Right atrium auricular region (tissue), 2 donors: ENCODE data around the gene TMEM190. TPM values are rescaled to one million over a fixed set of nuclear protein-coding genes. Genes with fewer than 3 reads are reported as not detected.
A peak's percentile ranks its signal among the peaks of the same experiment; 100 is the strongest.
"Not testable (repeated sequence)": the region's sequence is repeated elsewhere in the genome, so short reads cannot be mapped to it uniquely, and the experiment has no call there.

Experiments used
- DNase-seq: peaks from one replicate; pipeline ENCODE4 v3.0.0-alpha.2; 2019; ENCODE audit warnings: low spot score
- H3K27ac ChIP-seq, 2 donors: fragments of 200-600 bp; sonication (generic); 1 replicate in 1 of 2; 2 replicates in 1 of 2; pipeline ENCODE4 v1.5.1; 2016 to 2019
- H3K27me3 ChIP-seq, 2 donors: fragments of 200-600 bp; sonication (generic); one replicate each; pipeline versions ENCODE4 v1.5.1 to v1.6.0; 2017 to 2019
- H3K36me3 ChIP-seq: fragments of 200-600 bp; sonication (generic); one replicate; pipeline ENCODE4 v1.5.1; 2016
- H3K4me1 ChIP-seq, 2 donors: fragments of 200-600 bp; sonication (generic); one replicate each; pipeline versions ENCODE4 v1.5.1 to v1.6.0; 2017 to 2019
- H3K4me3 ChIP-seq, 2 donors: fragments of 200-600 bp; sonication (generic); 1 replicate in 1 of 2; 2 replicates in 1 of 2; pipeline ENCODE4 v1.5.1; 2017 to 2019; ENCODE audit warnings: mild to moderate bottlenecking in 1 of 2, moderate library complexity in 1 of 2
- H3K9me3 ChIP-seq, 2 donors: fragments of 200-600 bp; sonication (generic); one replicate each; pipeline ENCODE4 v1.5.1; 2019
- total RNA-seq, 2 donors: library from RNA; depleted of rRNA; stranded (reverse); fragments of >200 nt; gene quantifications; one replicate each; pipeline ENCODE4 v1.1.0, GENCODE V29; 2016
- TF ChIP-seq, protein P1 (sequence below), 2 donors: fragments of 200-600 bp; sonication (generic); IDR thresholded peaks; one replicate each; pipeline ENCODE4 v1.5.1; 2019; ENCODE audit warnings: antibody characterized with exemption in 2 of 2

The TMEM190 gene
- total RNA-seq, 2 donors from 2014 or later, result not detected

DNA sequence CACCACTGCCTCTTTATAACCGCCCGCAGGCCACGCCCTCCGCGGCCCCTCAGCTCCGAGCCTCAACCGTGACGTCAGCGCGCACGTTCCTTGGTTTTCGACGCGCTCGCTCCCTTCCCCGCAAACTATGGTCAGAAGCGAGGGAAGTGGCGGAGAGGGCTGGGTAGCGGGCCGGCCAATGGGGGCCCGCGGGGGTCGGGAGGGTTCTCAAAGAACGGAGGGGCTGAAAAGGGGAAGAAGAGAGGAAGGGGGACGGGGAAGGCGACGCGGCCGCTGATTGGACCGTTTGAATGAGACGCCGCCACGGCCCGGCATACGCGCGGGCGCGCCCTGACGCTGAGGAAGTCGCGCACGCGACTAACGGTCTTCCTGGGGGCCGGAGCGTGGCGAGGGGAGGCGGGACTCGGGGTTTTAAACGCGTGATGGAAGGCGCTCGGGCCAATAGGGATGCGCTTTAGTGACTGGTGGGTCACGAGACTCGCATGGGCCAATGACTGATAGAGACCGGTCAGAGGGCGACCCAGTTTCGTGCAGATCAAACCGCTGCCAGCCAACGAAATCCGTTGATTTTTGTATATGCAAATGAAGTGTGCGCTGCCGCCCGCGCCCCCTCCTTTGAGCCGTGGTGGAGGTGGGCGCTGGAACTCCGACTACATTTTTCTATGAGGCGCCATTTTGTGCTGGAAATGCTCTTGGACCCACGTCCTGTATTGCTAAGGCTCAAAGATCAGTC lies 31.3 kb downstream of the TMEM190 start:
- DNase-seq, result peak; percentile 100
- Histone ChIP-seq H3K27ac (peak overlapping the region; percentile 97), H3K4me3 (peak overlapping the region; percentile 63 to 84), H3K9me3 (no peaks in the 10 kb centered on the region), H3K36me3 (peaks cover 23% of the 10 kb centered on the region), H3K4me1 (peaks cover 0 to 20% of the 10 kb centered on the region in 2 donors), H3K27me3 (no peaks in the 10 kb centered on the region)
- TF ChIP-seq, protein P1, sequence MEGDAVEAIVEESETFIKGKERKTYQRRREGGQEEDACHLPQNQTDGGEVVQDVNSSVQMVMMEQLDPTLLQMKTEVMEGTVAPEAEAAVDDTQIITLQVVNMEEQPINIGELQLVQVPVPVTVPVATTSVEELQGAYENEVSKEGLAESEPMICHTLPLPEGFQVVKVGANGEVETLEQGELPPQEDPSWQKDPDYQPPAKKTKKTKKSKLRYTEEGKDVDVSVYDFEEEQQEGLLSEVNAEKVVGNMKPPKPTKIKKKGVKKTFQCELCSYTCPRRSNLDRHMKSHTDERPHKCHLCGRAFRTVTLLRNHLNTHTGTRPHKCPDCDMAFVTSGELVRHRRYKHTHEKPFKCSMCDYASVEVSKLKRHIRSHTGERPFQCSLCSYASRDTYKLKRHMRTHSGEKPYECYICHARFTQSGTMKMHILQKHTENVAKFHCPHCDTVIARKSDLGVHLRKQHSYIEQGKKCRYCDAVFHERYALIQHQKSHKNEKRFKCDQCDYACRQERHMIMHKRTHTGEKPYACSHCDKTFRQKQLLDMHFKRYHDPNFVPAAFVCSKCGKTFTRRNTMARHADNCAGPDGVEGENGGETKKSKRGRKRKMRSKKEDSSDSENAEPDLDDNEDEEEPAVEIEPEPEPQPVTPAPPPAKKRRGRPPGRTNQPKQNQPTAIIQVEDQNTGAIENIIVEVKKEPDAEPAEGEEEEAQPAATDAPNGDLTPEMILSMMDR (IDR thresholded peaks at IDR 0.05), result no peak

DNA sequence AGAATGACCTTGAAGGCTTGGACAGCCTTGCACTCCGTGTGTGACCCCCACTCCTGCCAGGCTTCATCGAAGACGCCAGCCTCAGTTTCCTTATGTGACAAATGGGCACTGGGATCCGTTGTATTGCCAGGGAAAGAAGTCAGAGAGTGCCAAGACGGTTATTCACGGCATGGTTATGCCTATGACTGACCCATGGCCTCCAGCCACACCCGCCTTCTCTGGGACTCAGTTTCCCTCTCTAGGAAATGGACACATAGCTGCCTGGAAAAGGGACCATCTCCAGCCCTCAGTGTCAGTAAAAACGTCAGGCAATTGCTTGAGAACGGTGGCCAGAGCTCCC lies 31.9 kb downstream of the TMEM190 start:
- Histone ChIP-seq H3K4me3 (peak overlapping the region; percentile 22 to 84), H3K27ac (peak overlapping the region; percentile 97), H3K4me1 (peaks cover 0 to 20% of the 10 kb centered on the region in 2 donors), H3K9me3 (no peaks in the 10 kb centered on the region), H3K36me3 (peaks cover 17% of the 10 kb centered on the region), H3K27me3 (no peaks in the 10 kb centered on the region)
- TF ChIP-seq, protein P1 (IDR thresholded peaks at IDR 0.05), result no peak
- DNase-seq, result no peak

DNA sequence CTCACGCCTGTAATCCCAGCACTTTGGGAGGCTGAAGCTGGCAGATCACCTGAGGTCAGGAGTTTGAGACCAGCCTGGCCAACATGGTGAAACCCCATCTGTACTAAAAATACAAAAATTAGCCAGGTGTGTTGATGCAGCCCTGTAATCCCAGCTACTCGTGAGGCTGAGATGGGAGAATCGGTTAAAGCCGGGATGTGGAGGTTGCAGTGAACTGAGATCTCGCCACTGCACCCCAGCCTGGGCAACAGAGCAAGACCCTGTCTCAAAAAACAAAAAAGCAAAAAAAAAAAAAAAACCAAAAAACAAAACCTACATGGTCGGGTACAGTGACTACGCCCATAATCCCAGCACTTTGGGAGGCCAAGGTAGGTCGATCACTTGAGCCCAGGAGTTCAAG lies 32.6 kb downstream of the TMEM190 start:
- H3K36me3 ChIP-seq, result peaks cover 11% of the 10 kb centered on the region
- peaks cover 0 to 20% of the 10 kb centered on the region in 2 donors for H3K4me1 ChIP-seq
- H3K27ac ChIP-seq, H3K4me3 ChIP-seq, H3K9me3 ChIP-seq, H3K27me3 ChIP-seq, DNase-seq: not testable (repeated sequence)

DNA sequence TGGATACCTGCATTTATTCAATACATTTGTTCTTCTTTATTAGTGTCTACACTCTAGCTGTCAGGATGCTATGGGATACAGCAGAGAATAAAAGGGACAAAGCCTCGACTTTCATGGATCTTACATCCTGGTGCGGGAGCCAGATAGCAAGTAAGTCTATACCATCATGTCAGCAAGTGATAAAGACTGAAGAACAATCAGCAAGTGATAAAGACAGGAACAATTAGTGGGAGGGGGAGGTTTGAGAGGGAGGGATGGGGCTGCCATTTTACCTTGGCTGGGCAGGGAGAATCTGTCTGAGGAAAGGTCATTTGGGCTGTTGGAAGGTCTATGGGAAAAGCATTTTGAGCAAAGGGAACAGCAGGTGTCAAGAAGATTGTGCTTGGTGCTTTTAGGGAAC lies 33.5 kb downstream of the TMEM190 start:
- TF ChIP-seq, protein P1 (IDR thresholded peaks at IDR 0.05), result no peak
- Histone ChIP-seq H3K4me1 (peaks cover 0 to 20% of the 10 kb centered on the region in 2 donors), H3K4me3 (no peak overlapping the region), H3K27ac (no peak overlapping the region), H3K27me3 (no peaks in the 10 kb centered on the region), H3K36me3 (peaks cover 9% of the 10 kb centered on the region), H3K9me3 (no peaks in the 10 kb centered on the region)
- DNase-seq, result no peak

DNA sequence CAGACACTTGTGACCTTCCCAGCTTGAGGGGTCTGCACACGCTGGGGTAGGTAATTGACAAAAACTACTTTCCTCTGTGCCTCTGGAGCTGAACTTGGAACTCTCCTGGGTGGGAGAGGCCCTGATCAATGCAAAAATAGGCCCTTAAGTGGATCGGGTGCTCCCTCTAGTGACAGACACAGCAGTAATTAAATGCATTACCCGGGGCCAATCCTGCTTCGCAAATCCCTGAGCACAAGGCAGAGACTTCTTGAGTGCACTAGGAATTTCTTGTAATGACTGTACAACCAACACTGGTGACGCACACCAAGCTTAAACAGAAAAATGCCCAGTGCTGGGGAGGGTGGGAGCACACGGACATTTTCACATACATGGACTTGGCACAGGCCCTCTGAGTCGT lies 41.6 kb downstream of the TMEM190 start:
- Histone ChIP-seq H3K27me3 (no peaks in the 10 kb centered on the region), H3K36me3 (no peaks in the 10 kb centered on the region), H3K27ac (no peak overlapping the region), H3K4me3 (no peak overlapping the region), H3K4me1 (no peaks in the 10 kb centered on the region), H3K9me3 (no peaks in the 10 kb centered on the region)
- DNase-seq, result no peak
- TF ChIP-seq, protein P1 (IDR thresholded peaks at IDR 0.05), result peak; percentile 42 to 73

DNA sequence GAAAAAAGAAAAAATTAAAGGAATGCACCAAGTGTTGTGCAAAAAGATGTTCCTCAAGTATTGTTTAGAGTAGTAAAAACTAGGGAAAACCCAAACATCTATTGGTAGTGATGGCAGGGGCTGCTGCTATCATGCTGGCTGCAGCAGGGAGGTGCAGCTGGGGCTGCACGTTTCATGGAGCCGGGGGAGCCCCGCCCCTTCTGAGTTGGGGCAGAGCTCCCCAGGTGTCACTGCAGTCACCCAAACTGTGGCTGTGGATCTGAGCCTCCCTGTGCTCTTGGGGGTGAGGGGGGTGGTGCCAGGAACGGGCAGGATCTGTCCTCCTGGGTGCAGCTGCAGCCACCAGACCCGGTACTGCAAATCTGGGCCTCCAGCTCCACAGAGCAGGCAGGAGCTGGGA lies 42.5 kb downstream of the TMEM190 start:
- Histone ChIP-seq H3K27ac (no peak overlapping the region), H3K36me3 (no peaks in the 10 kb centered on the region), H3K4me3 (no peak overlapping the region), H3K9me3 (no peaks in the 10 kb centered on the region), H3K4me1 (no peaks in the 10 kb centered on the region), H3K27me3 (no peaks in the 10 kb centered on the region)
- no peak for DNase-seq
- TF ChIP-seq, protein P1 (IDR thresholded peaks at IDR 0.05), result no peak
